ENCODE measurements around the gene NECTIN4.

DNA sequence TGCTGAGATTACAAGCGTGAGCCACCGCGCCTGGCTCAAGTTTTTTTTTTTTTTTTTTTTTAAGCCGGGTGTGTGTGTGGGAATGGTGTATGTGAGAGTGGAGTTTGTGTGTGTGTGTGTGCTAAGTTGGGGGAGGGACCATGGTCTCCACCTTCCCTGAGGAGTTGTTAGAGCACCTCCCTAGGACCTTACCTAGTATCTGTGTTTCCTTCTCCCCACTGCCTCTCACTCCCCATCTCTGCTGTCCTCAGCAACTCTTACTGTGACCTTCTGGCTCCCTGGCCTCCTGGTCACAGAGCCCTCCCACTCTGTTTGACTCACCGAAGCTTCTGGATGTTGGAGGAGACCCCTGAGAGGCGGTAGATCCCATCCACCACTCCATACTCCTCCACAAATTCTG, 30.1 kb downstream of the NECTIN4 start:
- TF ChIP-seq, protein P1, sequence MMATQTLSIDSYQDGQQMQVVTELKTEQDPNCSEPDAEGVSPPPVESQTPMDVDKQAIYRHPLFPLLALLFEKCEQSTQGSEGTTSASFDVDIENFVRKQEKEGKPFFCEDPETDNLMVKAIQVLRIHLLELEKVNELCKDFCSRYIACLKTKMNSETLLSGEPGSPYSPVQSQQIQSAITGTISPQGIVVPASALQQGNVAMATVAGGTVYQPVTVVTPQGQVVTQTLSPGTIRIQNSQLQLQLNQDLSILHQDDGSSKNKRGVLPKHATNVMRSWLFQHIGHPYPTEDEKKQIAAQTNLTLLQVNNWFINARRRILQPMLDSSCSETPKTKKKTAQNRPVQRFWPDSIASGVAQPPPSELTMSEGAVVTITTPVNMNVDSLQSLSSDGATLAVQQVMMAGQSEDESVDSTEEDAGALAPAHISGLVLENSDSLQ (IDR thresholded peaks at IDR 0.05) = no peak
- TF ChIP-seq, protein P2, sequence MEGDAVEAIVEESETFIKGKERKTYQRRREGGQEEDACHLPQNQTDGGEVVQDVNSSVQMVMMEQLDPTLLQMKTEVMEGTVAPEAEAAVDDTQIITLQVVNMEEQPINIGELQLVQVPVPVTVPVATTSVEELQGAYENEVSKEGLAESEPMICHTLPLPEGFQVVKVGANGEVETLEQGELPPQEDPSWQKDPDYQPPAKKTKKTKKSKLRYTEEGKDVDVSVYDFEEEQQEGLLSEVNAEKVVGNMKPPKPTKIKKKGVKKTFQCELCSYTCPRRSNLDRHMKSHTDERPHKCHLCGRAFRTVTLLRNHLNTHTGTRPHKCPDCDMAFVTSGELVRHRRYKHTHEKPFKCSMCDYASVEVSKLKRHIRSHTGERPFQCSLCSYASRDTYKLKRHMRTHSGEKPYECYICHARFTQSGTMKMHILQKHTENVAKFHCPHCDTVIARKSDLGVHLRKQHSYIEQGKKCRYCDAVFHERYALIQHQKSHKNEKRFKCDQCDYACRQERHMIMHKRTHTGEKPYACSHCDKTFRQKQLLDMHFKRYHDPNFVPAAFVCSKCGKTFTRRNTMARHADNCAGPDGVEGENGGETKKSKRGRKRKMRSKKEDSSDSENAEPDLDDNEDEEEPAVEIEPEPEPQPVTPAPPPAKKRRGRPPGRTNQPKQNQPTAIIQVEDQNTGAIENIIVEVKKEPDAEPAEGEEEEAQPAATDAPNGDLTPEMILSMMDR (IDR thresholded peaks at IDR 0.05 in 2 of 3, conservative IDR thresholded peaks at IDR 0.05 in 1 of 3; ENCODE audit: control insufficient read depth in 2 of 3, extremely low read depth in 1 of 3, insufficient read depth in 1 of 3, low read depth in 3 of 3, low read length in 3 of 3) = no peak
- no peak for TF ChIP-seq EP300 (IDR thresholded peaks at IDR 0.05; ENCODE audit: borderline replicate concordance in 1 of 2, control insufficient read depth in 1 of 2, low read depth in 2 of 2, low read length in 2 of 2)
- no peak for TF ChIP-seq TAF1 (IDR thresholded peaks at IDR 0.05; ENCODE audit: borderline replicate concordance, low read depth, low read length)
- TF ChIP-seq EZH2 (IDR thresholded peaks at IDR 0.05; ENCODE audit: borderline replicate concordance, control insufficient read depth, low read depth, low read length) = no peak
- TF ChIP-seq SIN3A (IDR thresholded peaks at IDR 0.05; ENCODE audit: low read depth, low read length) = no peak
- TF ChIP-seq ZZZ3 (IDR thresholded peaks at IDR 0.05; ENCODE audit: control insufficient read depth, insufficient read length, low read depth) = no peak
- TF ChIP-seq POLR2AphosphoS5 (IDR thresholded peaks at IDR 0.05; ENCODE audit: low read length) = no peak
- TF ChIP-seq MAX (IDR thresholded peaks at IDR 0.05; ENCODE audit: low read depth, low read length) = no peak
- no peak for TF ChIP-seq NFIC (IDR thresholded peaks at IDR 0.05; ENCODE audit: low read depth, low read length)
- TF ChIP-seq PML (IDR thresholded peaks at IDR 0.05; ENCODE audit: low read length) = no peak
- no peak for TF ChIP-seq POLR2A (IDR thresholded peaks at IDR 0.05; ENCODE audit: low read depth, low read length)
- TF ChIP-seq SREBF2 (IDR thresholded peaks at IDR 0.05; ENCODE audit: low read length) = no peak

All from GM12878 (cell line).